Heart left ventricle (tissue), 13 donors: ENCODE data around the gene RAD51B.

ENCODE experiments used
- POLR2A ChIP-seq, 2 donors: fragments of 450-650 bp; IDR thresholded peaks; one replicate each; pipeline ENCODE4 v1.6.1; 2017; ENCODE audit warnings: antibody characterized with exemption in 2 of 2, mild to moderate bottlenecking in 2 of 2, moderate library complexity in 2 of 2
- TF ChIP-seq, protein P1 (sequence below), 12 donors: fragments of 200-600 bp; sonication (generic) in 4 of 12; IDR thresholded peaks; one replicate each; pipeline versions ENCODE4 v1.5.0 to v1.8.0; 2018 to 2022; ENCODE audit warnings: antibody characterized with exemption in 12 of 12, mild to moderate bottlenecking in 5 of 12
- donor health status: ischemic (EF 13 %, LVEDD 7.1; RV severe dilation, severe dysfunction).
- donor health status: DM: no; HTN: yes; CAD: no.
- donor health status: DM: no; HTN: no; CAD: no.
- donor health status: ischemic (EF 25% LVEDD 6.9; RV normal size, moderate dysfunction).
- donor health status: ischemic (EF 25% LVEDD 5.7; RV mildly dilated, moderate dysfunction).
- donor health status: ischemic (EF 35%, LVEDD 5.7; RV mildly dilated, moderate dysfunction).
- donor health status: nonischemic (EF 11% LVEDD 7.7; RV severe dilation, severe dysfunction).
- donor health status: DM: yes; HTN: yes; CAD: no.
- donor health status: PGD.
- donor health status: ischemic (EF 29% LVEDD 5.4; RV normal size, mild dysfunction).
- donor health status: nonischemic (EF 23%, LVEDD 6.1; RV moderate dilation, normal function).

DNA sequence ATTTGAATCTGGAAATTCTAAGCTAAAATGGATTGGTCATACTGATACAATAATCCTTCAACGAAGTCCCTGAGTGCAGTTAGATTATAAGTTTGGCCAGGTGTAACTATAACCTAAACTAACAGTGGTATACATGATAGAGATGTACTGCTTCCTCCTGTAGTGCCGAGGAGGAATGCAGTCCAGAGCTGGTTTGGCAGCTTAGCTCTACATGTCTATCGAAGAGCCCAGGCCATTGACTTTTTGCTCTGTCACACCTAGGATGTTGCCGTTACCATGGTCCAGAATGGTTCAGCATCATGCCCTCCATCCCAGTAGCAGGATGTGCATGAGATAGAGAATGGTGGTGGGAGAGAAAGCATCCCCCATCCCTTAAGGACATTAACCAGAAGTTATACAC, 655.2 kb downstream of the RAD51B start:
- no peak for TF ChIP-seq POLR2A (IDR thresholded peaks at IDR 0.05)
- TF ChIP-seq, protein P1, sequence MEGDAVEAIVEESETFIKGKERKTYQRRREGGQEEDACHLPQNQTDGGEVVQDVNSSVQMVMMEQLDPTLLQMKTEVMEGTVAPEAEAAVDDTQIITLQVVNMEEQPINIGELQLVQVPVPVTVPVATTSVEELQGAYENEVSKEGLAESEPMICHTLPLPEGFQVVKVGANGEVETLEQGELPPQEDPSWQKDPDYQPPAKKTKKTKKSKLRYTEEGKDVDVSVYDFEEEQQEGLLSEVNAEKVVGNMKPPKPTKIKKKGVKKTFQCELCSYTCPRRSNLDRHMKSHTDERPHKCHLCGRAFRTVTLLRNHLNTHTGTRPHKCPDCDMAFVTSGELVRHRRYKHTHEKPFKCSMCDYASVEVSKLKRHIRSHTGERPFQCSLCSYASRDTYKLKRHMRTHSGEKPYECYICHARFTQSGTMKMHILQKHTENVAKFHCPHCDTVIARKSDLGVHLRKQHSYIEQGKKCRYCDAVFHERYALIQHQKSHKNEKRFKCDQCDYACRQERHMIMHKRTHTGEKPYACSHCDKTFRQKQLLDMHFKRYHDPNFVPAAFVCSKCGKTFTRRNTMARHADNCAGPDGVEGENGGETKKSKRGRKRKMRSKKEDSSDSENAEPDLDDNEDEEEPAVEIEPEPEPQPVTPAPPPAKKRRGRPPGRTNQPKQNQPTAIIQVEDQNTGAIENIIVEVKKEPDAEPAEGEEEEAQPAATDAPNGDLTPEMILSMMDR (IDR thresholded peaks at IDR 0.05) = no peak
